NCI-H2107 treated with DMSO at 0.1 percent for 48 hours (cell line): ENCODE results near the gene IGSF1.
A peak's percentile ranks its signal among the peaks of the same experiment; 100 is the strongest.
"Not testable (repeated sequence)": the region's sequence is repeated elsewhere in the genome, so short reads cannot be mapped to it uniquely, and the experiment has no call there.

Experiments
- DNase-seq: peaks from one replicate; lab custom pipeline; 2025; ENCODE audit not compliant: unreplicated experiment; lab: John Stamatoyannopoulos, UW

Gene IGSF1

GRCh38 chrX:131271274-131271673 lies 17.8 kb downstream of the IGSF1 start:
- DNase-seq: no peak

- DNase-seq: no peak
Measured at GRCh38 chrX:131270080-131270479, 19.0 kb downstream of the IGSF1 start.

GRCh38 chrX:131264665-131265064 lies 24.4 kb downstream of the IGSF1 start:
- no peak for DNase-seq

- no peak for DNase-seq
Measured at GRCh38 chrX:131264053-131264452, 25.1 kb downstream of the IGSF1 start.

GRCh38 chrX:131262738-131263679 lies 26.1 kb downstream of the IGSF1 start:
- peak; percentile 16 for DNase-seq

GRCh38 chrX:131262200-131262599 lies 26.9 kb downstream of the IGSF1 start:
- no peak for DNase-seq

GRCh38 chrX:131257367-131257766 lies 31.7 kb downstream of the IGSF1 start:
- DNase-seq: no peak

GRCh38 chrX:131250984-131251738 lies 37.9 kb downstream of the IGSF1 start:
- DNase-seq: not testable (repeated sequence)

- DNase-seq: no peak
Measured at GRCh38 chrX:131239057-131239456, 50.0 kb downstream of the IGSF1 start.

- DNase-seq: no peak
Measured at GRCh38 chrX:131237363-131237762, 51.7 kb downstream of the IGSF1 start.

GRCh38 chrX:131235768-131236545 lies 53.1 kb downstream of the IGSF1 start:
- no peak for DNase-seq

- no peak for DNase-seq
Measured at GRCh38 chrX:131227608-131228007, 61.5 kb downstream of the IGSF1 start.

- DNase-seq: no peak
Measured at GRCh38 chrX:131226591-131226990, 62.5 kb downstream of the IGSF1 start.

- no peak for DNase-seq
Measured at GRCh38 chrX:131225078-131225477, 64.0 kb downstream of the IGSF1 start.
